Activated CD4-positive, alpha-beta T cell treated with anti-CD3 and anti-CD28 coated beads, Interleukin-2, amount 50 U/mL, for 1 hour (primary cell): ENCODE measurements around the gene USP22.
A peak's percentile ranks its signal among the peaks of the same experiment; 100 is the strongest.

ENCODE experiments used
- DNase-seq: peaks from one replicate; pipeline ENCODE4 v3.0.0-alpha.2; 2020

The USP22 gene

DNA sequence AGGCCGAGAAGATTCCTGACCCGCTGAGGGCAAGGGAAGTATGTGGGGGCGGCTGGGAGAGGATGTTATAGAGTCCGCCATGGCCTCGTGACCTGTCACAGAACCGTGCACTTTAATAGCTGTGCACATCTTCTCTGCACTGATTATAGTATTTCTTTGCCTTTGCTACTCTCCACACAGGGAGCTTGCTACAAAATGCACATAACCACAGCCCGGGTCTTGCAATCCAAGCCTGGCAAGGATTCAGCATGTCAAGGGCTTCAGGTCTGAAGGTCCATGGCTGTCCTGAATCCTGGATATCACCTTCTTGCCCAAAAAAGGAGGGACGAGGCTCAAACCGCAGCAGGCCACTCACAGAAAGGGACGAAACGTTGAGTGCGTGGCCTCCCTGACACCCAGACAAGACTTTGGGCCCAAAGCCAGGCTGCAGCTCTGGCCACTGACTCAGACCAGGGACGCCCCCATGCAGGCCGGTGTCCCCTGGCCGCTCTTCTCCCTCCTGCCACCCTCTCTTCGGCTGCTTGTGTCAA, 43.7 kb downstream of the USP22 start:
- no peak for DNase-seq

DNA sequence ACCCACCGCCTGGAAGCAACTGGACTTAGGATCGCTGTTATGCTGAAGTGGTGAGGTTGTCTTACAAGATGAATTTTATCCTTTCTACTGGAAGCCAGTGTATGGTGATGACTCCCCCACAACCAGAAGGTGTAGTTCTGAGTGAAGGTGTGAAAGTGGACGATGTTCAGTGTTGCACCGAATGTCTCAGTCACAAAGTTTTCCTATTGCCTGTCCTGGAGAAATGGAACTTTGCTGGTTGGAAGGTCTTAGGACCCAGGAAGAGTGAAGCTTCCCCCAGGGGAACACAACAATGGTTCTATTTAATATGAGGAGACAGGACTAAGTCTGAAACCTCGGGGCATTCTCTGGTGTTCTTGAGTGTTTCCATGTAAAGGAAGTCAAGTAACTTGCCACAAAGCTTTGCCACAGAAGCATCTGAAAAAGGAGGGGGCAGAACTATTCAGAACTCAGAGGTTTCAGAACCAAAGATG, 44.2 kb downstream of the USP22 start:
- DNase-seq, result no peak

DNA sequence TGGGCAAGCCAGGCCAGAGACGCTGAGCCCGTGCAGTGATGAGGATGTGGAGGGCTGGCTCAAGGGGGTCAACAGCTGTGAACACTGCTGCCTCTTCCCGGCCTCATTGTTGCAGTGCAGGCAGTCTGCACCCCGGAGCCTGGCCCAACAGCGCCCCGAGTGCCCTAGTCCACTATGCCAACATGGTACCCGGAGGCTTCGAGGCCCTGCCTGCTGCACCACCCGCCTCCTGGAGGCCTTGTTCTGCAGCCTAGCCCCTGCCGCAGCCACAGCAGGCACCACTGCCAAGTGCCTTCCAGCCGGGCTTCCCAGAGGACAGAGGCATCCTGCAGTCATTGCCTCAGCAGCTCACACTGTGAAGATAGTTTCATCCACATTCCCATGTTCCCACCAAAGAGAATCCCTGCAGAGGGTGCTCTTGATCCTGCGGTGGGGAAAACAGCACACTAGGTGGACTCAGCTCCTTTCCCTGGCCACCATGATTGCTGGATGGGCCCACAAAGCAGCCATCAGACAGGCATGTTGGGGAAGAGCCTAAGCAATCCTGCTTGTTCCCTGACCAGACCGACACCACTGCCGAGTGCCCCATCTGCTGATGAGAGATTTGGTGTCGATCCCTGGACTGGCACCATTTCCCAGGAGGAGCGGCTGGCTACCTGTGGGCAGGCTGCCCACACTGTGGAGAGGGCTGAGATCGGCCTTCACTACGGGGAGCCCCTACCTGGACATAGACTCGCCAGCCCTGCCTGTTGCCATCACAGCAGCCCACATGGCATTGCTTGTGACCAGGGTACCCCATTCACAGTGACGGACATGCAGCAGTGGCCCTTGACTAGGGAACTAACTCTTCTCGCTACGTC, 44.9 kb downstream of the USP22 start:
- no peak for DNase-seq

DNA sequence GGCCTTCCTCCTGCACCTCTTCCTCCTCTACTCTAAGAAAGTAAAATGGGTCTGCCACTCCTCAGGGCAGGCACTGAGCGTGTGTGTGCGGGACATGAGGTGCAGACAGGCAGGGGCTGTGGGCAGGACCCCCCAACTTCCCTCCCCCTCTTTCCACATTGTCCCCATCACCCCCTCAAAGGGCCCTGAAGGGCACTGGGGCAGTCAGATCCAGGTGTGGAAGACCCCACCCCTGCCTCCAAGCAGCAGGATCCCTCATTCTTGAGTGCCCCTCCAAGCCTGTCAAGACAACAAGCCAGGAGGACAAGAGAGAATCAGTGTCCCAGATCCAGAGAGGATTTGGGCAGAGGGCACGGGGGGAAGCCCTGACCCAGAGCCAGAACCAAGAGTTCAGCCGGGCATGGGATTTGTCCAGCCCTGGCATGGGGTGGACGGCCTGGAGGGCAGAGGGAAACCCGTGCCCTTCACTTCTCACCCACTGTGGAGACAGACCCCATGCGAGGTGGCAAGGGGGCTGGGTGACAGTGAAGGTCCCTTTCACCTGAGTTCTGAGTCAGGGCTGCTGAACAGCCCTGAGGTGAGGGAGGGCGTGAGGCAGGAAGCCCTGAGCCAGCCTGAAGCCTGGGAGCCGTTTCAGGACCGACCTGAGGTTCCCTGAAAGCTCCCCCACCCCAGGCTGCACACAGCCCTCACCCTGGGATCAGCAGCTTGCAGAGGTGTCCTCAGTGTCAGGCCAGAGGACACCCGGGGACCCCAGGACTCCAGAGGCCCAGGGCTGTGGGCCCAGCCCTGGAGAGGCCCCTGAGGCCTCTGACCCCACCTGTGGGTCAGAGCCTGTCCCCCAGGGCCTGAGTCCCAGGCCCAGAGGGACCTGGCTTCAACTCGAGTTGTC, 45.8 kb downstream of the USP22 start:
- no peak for DNase-seq

DNA sequence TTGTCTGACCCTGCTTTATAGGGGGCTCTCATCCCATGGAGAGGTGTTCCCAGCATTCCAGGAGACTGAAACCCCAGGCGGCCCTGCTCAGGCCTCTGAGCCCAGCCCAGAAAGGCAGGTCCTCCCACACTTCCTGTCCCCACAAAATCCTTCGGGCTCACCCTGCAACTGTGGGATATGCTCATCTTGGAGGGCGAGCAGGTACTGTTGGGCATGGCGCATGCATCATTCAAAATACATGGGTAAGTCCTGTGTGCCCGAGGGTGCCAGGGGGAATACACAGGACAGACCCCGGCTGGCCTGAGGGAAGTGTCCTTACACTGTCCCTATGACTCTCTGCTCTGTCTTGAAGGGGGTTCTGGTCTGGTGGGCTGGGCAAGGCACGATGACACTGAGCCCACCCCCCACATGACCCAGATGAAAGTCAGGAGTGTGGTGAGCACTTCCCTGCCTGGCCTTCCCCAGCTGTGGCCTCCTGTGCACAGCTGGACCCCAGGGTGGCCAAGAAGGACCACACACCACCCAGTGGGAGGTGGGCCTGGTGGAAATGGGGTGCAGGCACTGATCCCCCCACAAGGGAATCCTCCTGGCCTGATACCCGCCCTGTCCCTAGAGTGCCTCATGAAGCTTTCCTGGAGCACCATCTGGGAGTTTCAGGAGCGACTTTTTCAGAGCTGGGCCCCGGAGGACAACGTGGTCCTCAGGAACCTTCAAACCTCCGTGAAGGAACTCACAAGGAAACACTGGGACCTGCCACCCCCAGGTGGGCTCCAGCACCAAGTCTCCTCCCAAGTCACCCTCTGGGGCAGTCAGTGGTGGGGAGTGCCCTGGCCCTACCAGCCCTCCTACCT, 46.7 kb downstream of the USP22 start:
- DNase-seq, result no peak

DNA sequence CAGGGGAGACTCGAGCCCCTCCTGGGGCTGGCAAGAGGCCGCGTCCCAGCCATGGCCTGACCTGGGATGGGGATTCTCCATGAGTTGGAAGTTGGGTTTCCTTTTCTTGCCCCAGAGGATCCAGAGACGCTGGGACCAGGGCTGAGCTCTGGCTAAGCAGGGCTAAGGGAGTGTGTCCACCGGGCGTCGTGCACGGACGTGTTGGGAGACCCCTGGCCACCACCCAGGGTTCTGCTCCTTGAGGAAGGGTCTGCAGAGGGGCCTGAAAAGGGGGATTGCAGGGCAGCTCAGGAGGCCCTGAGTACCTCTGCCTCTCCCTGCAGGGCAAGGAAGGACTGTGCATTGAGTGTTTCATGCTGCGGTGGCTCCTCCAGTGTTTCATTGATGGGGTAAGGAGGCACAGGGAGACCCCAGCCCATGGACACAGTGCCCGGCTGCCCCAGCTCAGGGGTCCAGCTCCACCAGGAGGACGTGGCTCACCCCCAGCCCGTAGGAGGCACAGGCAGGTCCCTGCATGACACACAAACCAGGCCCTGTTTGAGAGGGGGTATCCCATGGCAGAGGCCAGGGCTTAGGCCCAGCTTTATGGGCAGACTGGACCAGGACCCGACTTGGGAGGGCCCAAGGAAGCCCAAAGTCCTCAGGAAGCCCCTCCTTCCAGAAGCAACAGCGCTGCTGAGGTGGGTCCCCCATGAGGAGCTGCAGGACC, 47.5 kb downstream of the USP22 start:
- DNase-seq, result no peak

DNA sequence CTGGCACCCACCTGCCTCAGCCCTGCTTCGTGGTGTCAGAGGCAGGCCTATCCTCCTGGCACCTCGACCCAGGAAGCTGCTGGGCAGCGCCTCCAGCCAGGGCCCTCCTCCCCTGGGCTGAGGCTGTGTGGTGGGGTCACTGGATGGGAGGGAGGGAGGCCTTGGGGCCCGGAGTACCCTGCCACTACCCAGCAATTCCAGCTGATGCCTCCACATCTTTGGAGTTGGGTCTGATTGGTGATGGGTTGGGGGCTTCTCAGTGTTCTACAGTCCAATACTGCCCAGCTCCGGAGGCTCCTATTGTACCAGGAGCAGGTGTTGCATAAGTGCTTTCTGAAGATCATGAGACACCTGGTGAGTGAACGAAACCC, 48.0 kb downstream of the USP22 start:
- DNase-seq, result no peak

DNA sequence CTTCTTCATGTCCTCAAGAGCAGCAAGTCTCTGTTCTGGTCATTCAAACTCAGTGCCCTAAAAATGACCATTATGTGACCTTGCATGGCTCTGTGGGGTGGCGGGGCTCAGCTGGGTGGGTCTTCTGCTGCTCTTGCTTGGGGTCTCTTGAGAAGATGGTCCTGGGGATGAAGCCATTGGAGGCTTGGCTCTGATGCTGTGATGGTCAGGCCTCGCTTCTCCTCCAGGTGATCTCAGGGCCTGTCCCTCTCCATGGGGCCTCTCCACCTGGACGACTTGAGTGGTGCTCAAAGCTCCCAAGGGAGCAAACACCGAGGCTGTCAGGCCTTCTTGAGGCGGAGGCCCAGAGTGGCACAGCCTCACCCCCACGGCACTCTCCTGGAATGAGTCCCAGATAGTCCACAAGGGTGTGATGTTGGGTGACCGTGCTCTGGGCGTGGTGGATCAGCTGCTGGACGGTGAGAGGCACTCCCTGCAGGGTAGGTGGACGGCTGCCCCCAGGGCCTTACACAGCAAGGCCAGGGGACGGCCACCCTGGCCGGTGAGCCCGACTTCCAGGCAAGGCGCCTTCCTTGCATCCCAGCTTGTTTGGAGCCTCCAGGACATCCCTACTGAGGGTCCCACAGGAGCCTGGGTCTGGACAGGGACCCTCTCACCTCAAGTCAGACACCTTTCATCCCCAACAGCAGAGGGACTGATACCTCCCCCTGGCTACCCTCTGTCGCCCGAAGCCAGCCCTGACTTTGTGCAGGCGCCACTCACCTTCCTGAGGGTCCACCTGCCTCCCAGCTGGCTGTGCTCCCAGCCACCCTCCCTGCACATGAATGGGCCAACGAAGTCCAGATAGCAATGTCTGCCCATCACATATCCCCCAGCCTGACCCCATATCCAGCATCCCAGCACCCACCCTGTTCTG, 48.7 kb downstream of the USP22 start:
- no peak for DNase-seq

DNA sequence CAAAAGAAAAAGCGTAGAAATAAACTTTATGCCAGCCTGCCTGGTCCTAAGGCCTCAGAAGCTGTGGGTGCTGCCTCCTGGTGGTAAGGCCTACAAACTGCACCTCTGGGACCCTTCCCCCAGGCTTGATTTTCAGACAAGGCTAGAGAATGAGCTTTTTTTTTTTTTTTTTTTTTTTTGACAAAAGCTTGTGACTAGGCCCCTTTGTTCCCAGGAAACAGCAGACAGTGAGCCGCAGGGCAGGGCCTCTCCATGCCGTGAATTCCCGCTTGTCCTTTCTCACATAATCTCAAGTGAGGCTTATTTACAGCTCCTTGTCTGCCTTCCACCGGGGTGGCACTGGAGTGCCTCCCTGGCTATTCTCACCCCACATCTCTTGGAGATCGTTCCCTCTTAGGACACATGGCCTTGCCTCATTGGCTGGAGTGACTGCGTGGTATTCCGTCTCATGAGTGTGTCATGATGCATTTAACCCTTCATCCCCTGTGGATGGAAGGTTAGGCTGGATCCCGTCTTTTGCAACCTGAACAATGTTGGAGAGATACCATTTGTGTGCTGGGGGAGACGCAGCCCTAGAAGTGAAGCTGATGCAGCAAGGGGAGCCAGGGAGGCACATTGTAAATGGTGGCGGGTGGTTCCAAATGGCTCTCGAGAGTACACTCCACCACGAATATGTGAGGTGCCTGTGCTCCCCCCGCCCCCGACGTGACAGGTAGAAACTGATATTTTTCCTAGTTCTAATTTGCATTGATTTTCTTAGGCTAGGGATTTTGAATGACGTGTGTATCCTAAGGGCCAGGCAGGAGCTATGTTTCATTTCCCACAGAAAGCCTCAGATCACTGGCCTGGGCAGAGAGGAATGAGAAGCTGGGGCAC, 49.6 kb downstream of the USP22 start:
- peak; percentile 64 for DNase-seq

DNA sequence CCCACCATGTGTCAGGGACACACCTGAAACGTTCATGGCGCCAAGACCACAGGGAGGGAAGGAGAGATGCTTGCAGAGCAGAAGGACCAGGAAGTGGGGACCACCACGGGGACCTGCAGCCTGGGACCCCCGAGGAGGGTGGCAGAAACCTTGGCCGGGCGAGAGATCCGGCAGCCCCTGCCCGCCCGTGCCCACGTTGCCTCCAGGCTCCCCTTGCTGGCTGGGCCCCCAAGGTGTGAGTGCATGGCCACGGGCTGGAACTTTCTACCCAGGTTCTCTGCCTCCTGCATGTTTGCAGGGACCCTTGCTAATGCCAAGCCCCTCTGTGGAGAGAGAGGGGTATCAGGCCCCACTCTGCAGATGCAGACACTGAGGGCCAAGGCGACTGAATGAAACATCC, 50.4 kb downstream of the USP22 start:
- DNase-seq, result no peak

DNA sequence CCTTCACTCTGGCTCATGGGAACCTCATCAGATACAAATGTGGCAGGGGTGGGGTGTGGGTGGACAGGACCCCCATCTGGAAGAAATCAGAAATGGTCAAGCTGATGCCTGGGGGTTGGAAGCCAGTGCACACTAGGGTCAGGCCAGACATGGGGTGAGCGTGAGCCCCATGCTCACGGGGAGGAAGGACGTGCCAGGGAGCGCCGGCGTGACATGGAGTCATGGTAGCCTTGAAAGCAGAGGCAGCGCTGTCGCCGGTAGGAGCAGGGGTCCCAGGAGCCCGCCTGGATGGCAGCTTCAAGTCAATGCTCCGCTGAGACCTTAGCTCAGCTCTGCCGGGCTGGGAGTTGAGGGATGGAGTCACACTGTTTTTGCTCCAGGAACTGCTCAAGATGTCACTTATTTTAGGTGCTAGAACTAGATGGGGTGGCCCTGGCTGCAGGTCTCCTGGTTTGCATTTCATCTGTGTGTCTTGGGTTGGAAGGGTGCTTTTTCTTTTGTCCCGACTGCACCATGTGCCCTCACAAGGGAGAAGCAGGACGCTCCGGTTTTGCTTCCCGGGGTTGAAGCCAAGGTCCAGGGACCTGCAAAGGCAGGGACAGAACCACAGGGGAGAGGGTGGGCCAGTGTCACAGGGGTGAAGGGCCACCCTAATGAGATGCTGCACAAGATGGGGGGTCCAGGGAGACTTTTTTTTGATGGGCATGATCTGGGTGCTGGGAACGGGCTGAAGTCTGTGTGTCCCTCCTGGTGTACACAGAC, 51.4 kb downstream of the USP22 start:
- DNase-seq, result no peak

DNA sequence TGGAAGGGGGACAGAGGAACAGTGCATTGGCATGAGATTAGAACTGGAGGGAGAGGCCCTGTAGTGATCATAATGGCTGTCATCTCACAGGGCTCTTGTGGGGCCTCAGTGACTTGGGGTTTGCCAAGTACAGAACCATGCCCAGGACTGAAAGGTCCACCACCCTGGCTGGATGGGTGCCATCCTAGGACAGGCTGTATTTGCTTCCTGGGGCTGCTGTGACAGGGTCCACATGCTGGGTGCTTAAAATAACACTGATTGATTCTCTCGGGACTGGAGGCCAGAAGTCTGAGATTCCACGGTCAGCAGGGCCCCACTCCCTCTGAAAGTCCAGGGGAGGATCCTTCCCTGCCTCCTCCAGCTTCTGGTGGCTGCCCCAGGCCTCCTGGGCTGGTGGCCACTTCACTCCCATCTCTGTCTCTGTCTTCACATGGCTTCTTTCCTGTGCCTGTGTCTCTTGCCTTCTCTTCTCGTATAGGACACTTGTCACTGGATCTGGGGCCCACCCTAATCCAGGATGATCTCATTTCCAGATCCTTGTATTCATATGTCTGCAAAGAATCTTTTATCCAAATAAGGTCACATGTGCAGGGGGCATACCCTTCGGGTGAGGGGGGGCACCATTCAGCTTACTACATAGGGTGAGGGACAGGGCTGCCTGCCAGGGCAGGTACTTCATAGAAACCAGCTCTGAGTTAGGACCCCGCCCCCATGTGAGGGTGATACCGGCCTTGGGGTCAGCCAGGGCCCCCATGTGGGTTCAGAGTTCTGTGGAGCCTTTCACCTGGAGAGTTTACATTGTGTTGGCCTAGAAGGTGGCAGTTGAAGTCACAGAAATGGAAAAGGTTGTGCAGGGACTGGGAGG, 52.6 kb downstream of the USP22 start:
- DNase-seq, result no peak

DNA sequence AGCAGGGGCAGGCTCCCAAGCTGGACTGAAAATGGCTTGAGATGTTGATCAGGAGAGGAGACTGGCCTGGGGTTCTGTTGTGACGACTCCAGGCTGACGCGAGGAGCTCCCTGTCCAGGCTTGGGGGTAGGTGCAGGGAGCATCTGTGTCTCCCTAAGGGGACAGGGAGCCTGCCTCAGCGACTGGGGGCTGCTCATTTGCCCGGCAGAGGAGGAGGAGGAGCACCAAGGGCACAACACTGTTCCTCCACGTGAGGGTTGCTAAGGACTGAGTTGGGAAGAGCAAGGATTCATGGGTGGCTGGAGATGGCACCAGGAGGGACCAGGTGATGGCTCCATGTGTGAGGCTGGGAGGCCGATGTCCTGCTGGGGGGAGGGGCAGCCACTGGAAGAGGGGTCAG, 53.3 kb downstream of the USP22 start:
- DNase-seq, result no peak

DNA sequence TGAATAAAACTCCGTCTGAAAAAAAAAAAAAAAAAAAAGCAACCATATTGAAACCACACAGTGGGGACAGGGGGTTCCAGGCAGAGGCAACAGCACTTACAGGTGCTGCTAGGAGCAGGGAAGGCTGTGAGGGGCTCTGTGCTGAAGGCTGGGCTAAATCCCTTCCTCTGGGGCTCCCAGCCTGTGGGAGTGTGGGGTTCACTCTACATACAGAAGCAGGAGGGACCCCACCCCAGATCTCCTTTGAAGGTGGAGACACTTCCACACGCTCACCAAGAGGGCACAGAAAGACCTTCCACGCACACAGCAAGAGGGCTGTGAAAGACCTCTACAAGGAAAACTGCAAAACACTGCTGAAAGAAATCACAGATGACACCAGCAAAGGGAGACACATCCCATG, 53.9 kb downstream of the USP22 start:
- DNase-seq, result no peak

DNA sequence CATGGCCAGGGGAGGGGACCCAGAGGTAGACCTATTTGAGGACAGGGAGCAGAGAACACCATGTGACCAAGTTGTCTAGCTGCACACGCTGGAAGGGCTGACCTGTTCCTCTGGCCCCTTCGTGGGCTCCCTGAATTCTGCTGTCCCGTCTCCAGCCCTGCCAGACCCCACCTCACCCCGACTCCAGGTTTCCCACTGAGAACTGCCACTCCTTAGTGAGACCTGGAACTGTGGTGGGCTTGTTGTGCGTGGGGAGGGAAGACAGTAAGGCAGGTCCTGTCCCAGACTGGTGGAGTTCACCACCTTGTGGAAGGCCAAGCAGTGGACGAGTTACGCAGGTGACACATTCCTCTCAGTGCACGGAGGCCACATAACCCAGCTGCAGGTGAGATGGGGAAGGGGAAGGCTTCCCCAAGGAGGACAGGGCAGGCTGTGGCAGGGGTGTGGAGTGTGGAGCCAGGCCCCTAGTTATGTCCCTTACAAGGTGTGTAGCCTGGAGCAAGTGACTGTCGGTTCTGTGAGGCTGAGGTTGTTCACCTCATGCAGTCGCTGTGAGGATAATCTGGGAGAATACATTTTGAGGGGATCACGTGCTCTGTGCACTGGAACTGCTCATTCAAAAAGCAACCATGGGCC, 54.7 kb downstream of the USP22 start:
- no peak for DNase-seq

DNA sequence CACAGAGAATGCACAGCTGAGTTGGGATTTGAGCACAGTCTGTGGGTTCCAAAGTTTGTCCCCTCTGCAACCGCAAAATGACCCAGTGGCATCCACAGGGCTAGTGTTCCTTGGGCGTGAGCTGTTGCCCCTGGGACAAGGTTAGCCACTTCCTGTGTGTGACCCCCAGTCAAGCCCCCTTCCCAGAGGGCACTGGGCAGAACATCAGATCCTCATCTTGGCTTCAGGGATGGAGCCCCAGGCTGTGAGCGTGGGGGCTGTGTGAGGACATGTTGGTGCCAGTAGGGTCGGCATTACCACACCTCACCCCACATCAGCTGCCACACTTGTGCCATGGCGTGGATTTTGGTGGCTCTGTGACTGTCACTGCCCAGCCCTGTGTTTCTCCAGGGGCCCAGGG, 55.3 kb downstream of the USP22 start:
- DNase-seq, result no peak

DNA sequence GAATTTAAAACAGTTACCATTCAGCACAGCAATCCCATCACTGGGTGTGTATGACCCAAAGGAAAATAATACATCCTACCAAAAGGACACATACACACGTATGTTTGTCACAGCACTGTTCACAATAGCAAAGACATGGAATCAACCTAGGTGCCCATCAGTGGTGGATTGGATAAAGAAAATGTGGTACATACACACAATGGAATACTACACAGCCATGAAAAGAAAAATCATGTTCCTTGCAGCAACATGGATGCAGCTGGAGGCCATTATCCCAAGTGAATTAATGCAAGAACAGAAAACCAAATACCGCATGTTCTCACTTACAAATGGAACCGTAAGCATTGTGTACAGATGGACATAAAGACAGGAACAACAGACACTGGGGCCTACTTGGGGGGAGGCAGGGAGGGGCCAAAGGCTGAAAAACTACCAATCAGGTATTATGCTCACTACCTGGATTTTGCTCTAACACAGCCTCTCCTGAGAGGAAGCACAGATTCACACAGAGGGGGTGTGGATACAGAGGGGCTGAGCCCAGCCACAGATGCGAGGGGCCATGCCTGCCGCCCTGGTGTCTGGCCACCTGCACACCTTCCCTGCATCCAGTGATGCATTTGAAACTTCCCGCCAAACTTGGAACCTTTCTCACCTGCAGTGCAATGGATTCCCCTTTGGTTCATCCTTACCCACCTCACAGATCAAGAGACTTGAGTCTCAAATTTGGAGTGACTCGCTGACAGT, 55.9 kb downstream of the USP22 start:
- no peak for DNase-seq
